Activated CD8-positive, alpha-beta memory T cell treated with anti-CD3 and anti-CD28 coated beads, Interleukin-2, amount 50 U/mL, for 48 hours (primary cell): ENCODE measurements around the gene IFNA5.

Experiments used
- DNase-seq: peaks from one replicate; pipeline ENCODE4 v3.0.0-alpha.2; 2020

IFNA5 gene

DNA sequence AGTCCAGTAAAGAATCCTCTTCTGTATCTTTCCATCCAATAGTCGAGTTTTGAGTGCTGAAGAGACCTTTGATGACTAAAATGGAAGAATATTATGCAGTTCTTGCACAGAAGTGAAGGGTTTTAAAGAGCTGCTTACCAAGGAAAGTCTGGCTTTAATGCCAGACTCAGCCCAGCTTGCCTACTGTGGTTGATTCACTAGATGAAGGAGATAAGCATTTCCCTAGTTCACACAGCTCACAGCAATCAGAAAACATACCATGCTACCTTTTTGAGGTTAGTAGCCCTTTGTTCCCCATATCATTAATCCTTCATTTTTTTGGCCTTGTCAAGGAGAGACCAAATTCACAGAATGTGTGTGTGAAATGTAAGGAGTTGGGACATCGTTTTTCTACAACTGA lies 15.3 kb downstream of the IFNA5 start:
- no peak for DNase-seq

- DNase-seq = no peak
Measured at GRCh38 chr9:21287280-21287679, 17.8 kb downstream of the IFNA5 start.

- no peak for DNase-seq
Measured at GRCh38 chr9:21286659-21287058, 18.5 kb downstream of the IFNA5 start.

DNA sequence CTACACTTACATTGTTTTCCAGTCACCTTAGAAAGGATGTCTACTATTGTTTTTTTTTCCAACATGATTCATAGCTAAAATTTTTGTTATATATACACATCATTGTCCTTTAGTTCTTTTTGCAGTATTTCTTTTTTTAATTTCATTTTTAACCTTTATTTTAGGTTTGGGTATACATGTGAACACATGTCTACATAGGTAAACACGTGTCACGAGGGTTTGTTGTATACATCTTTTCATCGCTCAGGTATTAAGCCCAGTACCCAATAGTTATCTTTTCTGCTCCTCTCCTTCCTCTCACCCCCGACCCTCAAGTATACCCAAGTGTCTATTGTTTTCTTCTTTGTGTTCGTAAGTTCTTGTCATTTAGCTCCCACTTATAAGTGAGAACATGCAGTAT lies 19.0 kb downstream of the IFNA5 start:
- DNase-seq = no peak

GRCh38 chr9:21281275-21281674 lies 23.8 kb downstream of the IFNA5 start:
- no peak for DNase-seq

- DNase-seq = no peak
Measured at GRCh38 chr9:21268347-21268657, 36.8 kb downstream of the IFNA5 start.

DNA sequence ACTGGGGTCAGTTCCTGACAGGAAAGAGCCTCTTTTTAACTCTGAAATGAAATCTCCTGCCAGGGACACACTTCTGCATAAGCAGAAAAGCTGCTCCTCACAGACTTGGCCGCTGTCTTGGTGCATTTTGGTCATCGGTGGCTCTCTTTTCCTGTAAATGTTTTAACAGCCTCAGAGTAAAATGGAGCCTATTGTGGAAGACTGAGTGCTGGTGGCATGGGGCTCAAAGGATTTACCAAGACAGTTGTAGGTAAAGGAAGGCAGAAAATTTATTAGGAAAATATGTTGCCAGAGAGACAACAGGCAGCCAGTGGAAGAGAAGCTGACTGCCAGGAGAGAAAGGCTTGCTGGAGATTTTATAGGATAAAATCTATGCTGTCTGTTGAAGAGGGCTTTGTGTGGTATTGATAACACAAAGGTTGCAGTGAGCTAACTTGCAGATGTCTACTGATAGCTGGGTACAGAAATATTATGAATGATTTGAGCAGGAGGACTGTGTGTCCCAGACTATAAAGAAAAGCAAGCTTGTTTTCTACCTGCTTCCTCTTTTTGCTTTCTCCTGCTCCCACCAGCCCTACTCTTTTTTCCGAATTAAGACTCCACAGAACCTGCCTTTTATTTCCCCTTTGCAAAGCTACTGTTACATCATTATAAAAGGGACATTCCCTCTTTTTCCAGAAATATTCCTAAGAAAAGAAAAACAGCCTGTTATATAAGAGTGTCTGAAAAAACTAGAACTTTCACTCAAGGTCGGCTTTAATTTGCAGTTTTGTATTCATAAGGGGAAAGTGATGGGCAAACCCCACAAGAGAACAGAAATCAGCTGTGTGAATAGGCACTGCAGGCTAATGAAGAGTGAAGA lies 37.4 kb downstream of the IFNA5 start:
- DNase-seq = no peak

GRCh38 chr9:21266733-21267484 lies 38.2 kb downstream of the IFNA5 start:
- DNase-seq = no peak

- DNase-seq = no peak
Measured at GRCh38 chr9:21265421-21266189, 39.5 kb downstream of the IFNA5 start.

DNA sequence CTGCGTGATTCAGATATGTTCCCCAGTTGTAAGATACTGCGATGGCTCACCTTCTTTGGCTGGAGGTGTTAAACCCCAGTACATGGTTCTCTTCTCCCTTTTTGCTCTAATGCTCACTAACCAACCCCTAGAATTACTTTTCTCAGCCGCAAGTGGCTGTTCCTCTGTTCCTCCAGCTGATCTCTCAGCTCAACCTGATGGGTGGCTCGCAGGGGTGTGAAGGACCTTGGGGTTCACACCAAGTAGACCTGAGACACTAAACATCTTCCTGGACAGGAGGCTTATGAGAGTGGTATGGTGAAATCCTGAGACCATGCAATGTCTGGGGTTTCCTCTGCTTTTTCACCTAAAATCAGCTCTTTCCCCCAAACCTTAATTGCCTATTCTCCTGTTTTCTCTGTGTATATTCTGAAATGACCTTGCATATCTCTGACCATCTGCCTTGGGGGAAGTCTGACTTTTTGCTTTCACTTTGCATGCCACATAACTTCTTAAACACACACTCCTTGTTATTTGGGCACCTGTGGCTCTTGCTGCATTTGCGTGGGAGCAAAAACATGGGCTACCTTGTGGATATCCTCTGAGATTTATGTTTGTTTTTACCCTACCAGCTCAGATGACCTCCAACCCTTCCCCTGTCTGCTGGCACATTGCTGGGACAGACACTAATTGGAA lies 49.4 kb downstream of the IFNA5 start:
- DNase-seq = no peak
